Measurements from ENCODE around the gene CD2BP2. TPM values are rescaled to one million over a fixed set of nuclear protein-coding genes. Genes with fewer than 3 reads are reported as not detected.
"Not testable (repeated sequence)": the region's sequence is repeated elsewhere in the genome, so short reads cannot be mapped to it uniquely, and the experiment has no call there.

The CD2BP2 gene
- total and polyA plus RNA-seq, 7 experiments from 2014 or later: 18.7 to 77.0 (median 40.8) TPM

DNA sequence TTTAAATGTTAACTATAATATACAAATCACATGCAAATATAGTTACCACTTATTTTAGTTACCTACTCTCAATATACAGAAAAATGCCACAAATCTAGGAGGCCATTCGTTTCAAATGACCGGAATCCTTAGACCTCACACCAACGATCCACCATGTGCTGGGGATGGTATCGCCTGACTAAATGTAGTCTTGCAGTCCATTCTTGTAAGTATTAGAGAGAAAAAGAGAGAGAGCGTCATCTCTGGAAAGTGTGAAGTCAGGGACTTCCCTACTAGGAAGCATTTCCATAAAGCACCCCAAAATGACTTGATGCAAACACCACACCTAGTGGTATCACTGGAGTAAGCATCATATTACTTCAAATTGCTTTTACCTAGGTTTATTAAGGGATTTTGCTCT, 45.9 kb downstream of the CD2BP2 start:
- H3K9me3 ChIP-seq (ENCODE audit: control insufficient read depth in 2 of 3, low read length in 3 of 3); H3K4me3 Mint-ChIP-seq; H3K36me3 Mint-ChIP-seq; POLR2A ChIA-PET; intact Hi-C loops (cut with micrococcal nuclease); H3K4me1 ChIP-seq (ENCODE audit: control insufficient read depth in 2 of 2, insufficient read depth in 2 of 2, low read length in 2 of 2); DNase-seq; H3K27me3 ChIP-seq (ENCODE audit: control insufficient read depth in 2 of 2, insufficient read depth in 2 of 2, low read length in 2 of 2); H3K27me3 Mint-ChIP-seq; H3K27ac ChIP-seq (ENCODE audit: low read depth, low read length); H3K36me3 ChIP-seq (ENCODE audit: control insufficient read depth in 2 of 3, insufficient read depth in 3 of 3, low read length in 3 of 3); CTCF ChIA-PET; ATAC-seq; H3K9me3 Mint-ChIP-seq; H3K4me3 ChIP-seq (ENCODE audit: low read length): not testable (repeated sequence)
- Mint-ChIP-seq H3K27ac (peak overlapping the region in 5 of 9 donors; percentile 5 to 66 (median 34)), H3K4me1 (peaks cover 13 to 25% (median 22%) of the 10 kb centered on the region in 7 donors)

Other genes starting within 250 kb of the CD2BP2 start
- gene GDPD3, start 241.8 kb downstream of the CD2BP2 start, total RNA-seq: 10 to 100 TPM in 4 of 5 experiments, 1 to 10 TPM in 1; 7.9 to 39.3 (median 12.3) TPM
- not detected for gene GDPD3, start 241.8 kb downstream of the CD2BP2 start, polyA plus RNA-seq
- gene MAPK3, start 232.1 kb downstream of the CD2BP2 start, total RNA-seq: 10 to 100 TPM; 50.5 to 82.2 (median 64.3) TPM
- 1 to 10 TPM; 7.5 to 8.3 TPM for gene MAPK3, start 232.1 kb downstream of the CD2BP2 start, polyA plus RNA-seq
- gene CORO1A, start 171.7 kb downstream of the CD2BP2 start, total RNA-seq: 1,000 to 10,000 TPM in 1 of 5 experiments, 100 to 1,000 TPM in 4; 609 to 1,666 (median 826) TPM
- 1,000 to 10,000 TPM; 1,289 to 1,601 TPM for gene CORO1A, start 171.7 kb downstream of the CD2BP2 start, polyA plus RNA-seq
- gene BOLA2B, start 161.6 kb downstream of the CD2BP2 start, total RNA-seq: 100 to 1,000 TPM in 1 of 5 experiments, 10 to 100 TPM in 4; 51.3 to 173 (median 69.8) TPM
- 100 to 1,000 TPM; 168 to 205 TPM for gene BOLA2B, start 161.6 kb downstream of the CD2BP2 start, polyA plus RNA-seq
- 10 to 100 TPM; 41.8 to 84.5 (median 49.5) TPM for gene SLX1A, start 161.4 kb downstream of the CD2BP2 start, total RNA-seq
- gene SLX1A, start 161.4 kb downstream of the CD2BP2 start, polyA plus RNA-seq: 10 to 100 TPM; 36.4 to 40.0 TPM
- gene SULT1A3, start 156.1 kb downstream of the CD2BP2 start, total RNA-seq: 10 to 100 TPM; 25.3 to 34.8 (median 32.8) TPM
- gene SULT1A3, start 156.1 kb downstream of the CD2BP2 start, polyA plus RNA-seq: 1 to 10 TPM in 1 of 2 donors, under 1 TPM in 1; 0.51 to 1.1 TPM
- gene NPIPB13, start 106.8 kb downstream of the CD2BP2 start, total RNA-seq: 10 to 100 TPM; 13.3 to 33.3 (median 14.4) TPM
- 1 to 10 TPM in 1 of 2 donors, under 1 TPM in 1; 0.85 to 2.6 TPM for gene NPIPB13, start 106.8 kb downstream of the CD2BP2 start, polyA plus RNA-seq
- gene TBC1D10B, start 15.2 kb upstream of the CD2BP2 start, total RNA-seq: 10 to 100 TPM; 23.2 to 70.0 (median 45.2) TPM
- 10 to 100 TPM in 1 of 2 donors, 1 to 10 TPM in 1; 7.6 to 13.6 TPM for gene TBC1D10B, start 15.2 kb upstream of the CD2BP2 start, polyA plus RNA-seq
- gene MYL11, start 19.5 kb upstream of the CD2BP2 start, total RNA-seq: 1 to 10 TPM in 2 of 5 experiments, under 1 TPM in 1, not detected in 2; 0.87 to 2.0 (median 1.6) TPM
- not detected for gene MYL11, start 19.5 kb upstream of the CD2BP2 start, polyA plus RNA-seq
- gene SEPTIN1, start 27.3 kb upstream of the CD2BP2 start, total RNA-seq: 100 to 1,000 TPM; 176 to 355 (median 183) TPM
- gene SEPTIN1, start 27.3 kb upstream of the CD2BP2 start, polyA plus RNA-seq: 100 to 1,000 TPM; 221 to 257 TPM
- gene ZNF48, start 40.1 kb upstream of the CD2BP2 start, total RNA-seq: 10 to 100 TPM in 3 of 5 experiments, 1 to 10 TPM in 2; 6.0 to 16.0 (median 15.6) TPM
- gene ZNF48, start 40.1 kb upstream of the CD2BP2 start, polyA plus RNA-seq: 10 to 100 TPM in 1 of 2 donors, 1 to 10 TPM in 1; 6.0 to 10.9 TPM
- gene ZNF771, start 52.3 kb upstream of the CD2BP2 start, total RNA-seq: 1 to 10 TPM; 1.2 to 9.0 (median 4.5) TPM
- 1 to 10 TPM; 3.1 to 9.4 TPM for gene ZNF771, start 52.3 kb upstream of the CD2BP2 start, polyA plus RNA-seq
- 10 to 100 TPM; 11.6 to 74.1 (median 13.8) TPM for gene DCTPP1, start 74.7 kb upstream of the CD2BP2 start, total RNA-seq
- 10 to 100 TPM; 75.0 to 81.1 TPM for gene DCTPP1, start 74.7 kb upstream of the CD2BP2 start, polyA plus RNA-seq
- 10 to 100 TPM; 20.9 to 69.6 (median 47.1) TPM for gene SEPHS2, start 90.6 kb upstream of the CD2BP2 start, total RNA-seq
- 10 to 100 TPM; 61.2 to 83.9 TPM for gene SEPHS2, start 90.6 kb upstream of the CD2BP2 start, polyA plus RNA-seq
- 100 to 1,000 TPM; 258 to 629 (median 436) TPM for gene ITGAL, start 117.4 kb upstream of the CD2BP2 start, total RNA-seq
- 100 to 1,000 TPM; 110 to 135 TPM for gene ITGAL, start 117.4 kb upstream of the CD2BP2 start, polyA plus RNA-seq
- 1 to 10 TPM; 6.0 to 8.5 (median 7.3) TPM for gene ZNF768, start 171.3 kb upstream of the CD2BP2 start, total RNA-seq
- gene ZNF768, start 171.3 kb upstream of the CD2BP2 start, polyA plus RNA-seq: 1 to 10 TPM; 1.6 to 2.4 TPM
- gene ZNF747, start 179.6 kb upstream of the CD2BP2 start, total RNA-seq: 10 to 100 TPM in 4 of 5 experiments, 1 to 10 TPM in 1; 9.1 to 17.4 (median 13.8) TPM
- gene ZNF747, start 179.6 kb upstream of the CD2BP2 start, polyA plus RNA-seq: 10 to 100 TPM in 1 of 2 donors, 1 to 10 TPM in 1; 8.9 to 11.7 TPM
- 10 to 100 TPM; 11.9 to 20.9 (median 19.3) TPM for gene ZNF764, start 203.1 kb upstream of the CD2BP2 start, total RNA-seq
- gene ZNF764, start 203.1 kb upstream of the CD2BP2 start, polyA plus RNA-seq: 1 to 10 TPM; 4.5 to 6.8 TPM
- gene ZNF688, start 216.4 kb upstream of the CD2BP2 start, total RNA-seq: 10 to 100 TPM in 4 of 5 experiments, 1 to 10 TPM in 1; 8.8 to 24.3 (median 16.3) TPM
- 10 to 100 TPM; 29.7 to 33.2 TPM for gene ZNF688, start 216.4 kb upstream of the CD2BP2 start, polyA plus RNA-seq
- gene ZNF785, start 230.4 kb upstream of the CD2BP2 start, total RNA-seq: 10 to 100 TPM; 10.2 to 37.1 (median 21.4) TPM
- gene ZNF785, start 230.4 kb upstream of the CD2BP2 start, polyA plus RNA-seq: 1 to 10 TPM; 2.6 to 4.4 TPM

Data from naive thymus-derived CD4-positive, alpha-beta T cell (primary cell).